IgD-negative memory B cell (primary cell): ENCODE results near the gene KSR1. TPM values are rescaled to one million over a fixed set of nuclear protein-coding genes. Genes with fewer than 3 reads are reported as not detected.
"Not testable (repeated sequence)": the region's sequence is repeated elsewhere in the genome, so short reads cannot be mapped to it uniquely, and the experiment has no call there.

Experiments used
- H3K27ac Mint-ChIP-seq, 3 donors: one replicate each; pipeline ENCODE4 v1.8.0; 2020 to 2022; ENCODE audit warnings: mild to moderate bottlenecking in 3 of 3, mixed read lengths in 3 of 3, moderate library complexity in 1 of 3
- H3K27me3 Mint-ChIP-seq: one replicate; pipeline ENCODE4 v1.8.0; 2021; ENCODE audit warnings: mixed read lengths
- H3K36me3 Mint-ChIP-seq: one replicate; pipeline ENCODE4 v1.8.0; 2020; ENCODE audit warnings: mild to moderate bottlenecking, mixed read lengths
- H3K4me1 Mint-ChIP-seq, 3 donors: one replicate each; pipeline ENCODE4 v1.8.0; 2020 to 2022; ENCODE audit warnings: mixed read lengths in 3 of 3, mild to moderate bottlenecking in 1 of 3
- H3K4me3 Mint-ChIP-seq, 4 donors: one replicate each; pipeline ENCODE4 v1.8.0; 2020 to 2022; ENCODE audit warnings: mild to moderate bottlenecking in 4 of 4, mixed read lengths in 4 of 4, moderate library complexity in 3 of 4
- H3K9me3 Mint-ChIP-seq, 3 donors: one replicate each; pipeline ENCODE4 v1.8.0; 2020 to 2021; ENCODE audit warnings: mixed read lengths in 3 of 3, mild to moderate bottlenecking in 1 of 3
- polyA plus RNA-seq: library from polyadenylated mRNA; unstranded; fragments of 300-500 nt; fragmentation: Illumina TruSeq; gene quantifications from one replicate; pipeline ENCODE4 v1.2.3, GENCODE V29; 2021

Gene KSR1
- polyA plus RNA-seq, 1 donor from 2014 or later, result 2.1 TPM

DNA sequence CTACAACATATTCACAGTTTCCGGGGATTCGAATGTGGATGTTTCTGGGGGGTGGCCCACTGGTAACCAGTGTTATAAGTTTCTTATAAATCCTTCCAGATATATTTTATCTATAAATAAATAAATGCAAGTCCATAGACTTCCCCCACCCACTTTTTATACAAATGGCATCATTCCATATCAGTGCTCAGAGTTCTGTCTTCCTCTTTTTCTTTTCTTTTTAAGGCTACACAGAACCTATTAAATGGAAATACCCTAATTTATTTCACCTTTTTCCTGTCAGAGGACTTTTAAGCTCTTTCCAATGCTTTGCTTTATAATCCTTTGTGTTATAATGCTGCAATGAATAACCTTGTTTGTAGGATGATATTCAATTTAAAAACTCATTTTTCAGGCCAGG, 178.5 kb downstream of the KSR1 start:
- peaks cover 28 to 37% (median 30%) of the 10 kb centered on the region in 3 donors for H3K4me1 Mint-ChIP-seq
- no peaks in the 10 kb centered on the region for H3K36me3 Mint-ChIP-seq
- no peaks in the 10 kb centered on the region for H3K27me3 Mint-ChIP-seq
- peak overlapping the region; percentile 94 to 98 (median 96) for H3K27ac Mint-ChIP-seq
- peak overlapping the region; percentile 33 to 88 (median 58) for H3K4me3 Mint-ChIP-seq
- H3K9me3 Mint-ChIP-seq, result no peaks in the 10 kb centered on the region

DNA sequence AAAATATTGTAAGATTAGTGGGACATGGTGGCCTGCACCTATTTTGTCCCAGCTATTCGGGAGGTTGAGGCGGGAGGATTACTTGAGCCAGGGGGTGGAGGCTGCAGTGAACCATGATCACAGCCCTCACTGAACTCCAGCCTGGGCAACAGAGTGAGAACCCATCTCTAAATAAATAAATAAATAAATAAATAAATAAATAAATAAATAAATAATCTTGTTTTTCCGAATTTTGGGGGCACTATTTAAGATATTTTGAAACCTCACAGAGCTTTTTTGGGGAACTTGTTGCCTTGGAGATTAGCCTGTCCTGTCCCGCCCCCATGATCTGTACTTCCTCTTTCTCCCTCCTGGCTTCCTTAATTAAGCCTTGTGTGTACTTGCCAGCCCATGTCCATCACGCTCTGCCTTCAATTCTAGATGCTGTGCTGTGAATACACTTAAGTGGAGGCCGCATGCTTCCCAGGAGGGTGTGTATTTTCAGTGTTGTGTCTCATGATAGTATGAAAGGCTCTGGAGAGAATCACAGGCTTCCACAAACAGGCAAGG, 179.1 kb downstream of the KSR1 start:
- H3K4me1 Mint-ChIP-seq, result peaks cover 28 to 31% (median 30%) of the 10 kb centered on the region in 3 donors
- H3K27ac Mint-ChIP-seq, result peak overlapping the region; percentile 94 to 98 (median 96)
- H3K36me3 Mint-ChIP-seq, result no peaks in the 10 kb centered on the region
- no peaks in the 10 kb centered on the region for H3K9me3 Mint-ChIP-seq
- H3K4me3 Mint-ChIP-seq, result peak overlapping the region; percentile 33 to 88 (median 66)
- no peaks in the 10 kb centered on the region for H3K27me3 Mint-ChIP-seq

DNA sequence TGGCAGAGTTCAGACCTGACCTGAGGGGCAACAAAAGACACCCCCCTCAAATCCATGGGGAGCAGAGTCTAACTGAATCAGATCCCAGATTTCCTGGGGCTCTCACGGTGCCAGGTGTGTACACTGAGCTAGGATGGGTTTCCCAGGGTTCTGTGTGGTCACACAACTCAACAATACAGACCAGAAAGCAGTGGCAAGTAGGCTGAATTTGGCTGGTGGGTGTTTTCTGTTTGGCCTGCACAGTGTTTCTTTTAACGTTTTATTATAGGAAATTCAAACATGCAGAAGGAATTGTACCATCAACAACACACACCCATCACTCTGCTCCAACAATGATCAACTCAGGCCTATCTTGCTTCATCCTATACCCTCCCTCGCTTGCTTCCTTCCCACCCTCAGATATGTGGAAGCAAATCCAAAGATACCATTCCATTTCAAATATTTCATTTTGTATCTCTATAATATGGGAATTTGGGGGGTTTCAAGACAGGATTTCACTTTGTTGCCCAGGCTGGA, 179.8 kb downstream of the KSR1 start:
- not testable (repeated sequence) for H3K9me3 Mint-ChIP-seq, H3K36me3 Mint-ChIP-seq, H3K4me3 Mint-ChIP-seq, H3K27me3 Mint-ChIP-seq
- peaks cover 24 to 27% (median 26%) of the 10 kb centered on the region in 3 donors for H3K4me1 Mint-ChIP-seq
- peak overlapping the region in 2 of 3 donors; percentile 76 to 94 for H3K27ac Mint-ChIP-seq

DNA sequence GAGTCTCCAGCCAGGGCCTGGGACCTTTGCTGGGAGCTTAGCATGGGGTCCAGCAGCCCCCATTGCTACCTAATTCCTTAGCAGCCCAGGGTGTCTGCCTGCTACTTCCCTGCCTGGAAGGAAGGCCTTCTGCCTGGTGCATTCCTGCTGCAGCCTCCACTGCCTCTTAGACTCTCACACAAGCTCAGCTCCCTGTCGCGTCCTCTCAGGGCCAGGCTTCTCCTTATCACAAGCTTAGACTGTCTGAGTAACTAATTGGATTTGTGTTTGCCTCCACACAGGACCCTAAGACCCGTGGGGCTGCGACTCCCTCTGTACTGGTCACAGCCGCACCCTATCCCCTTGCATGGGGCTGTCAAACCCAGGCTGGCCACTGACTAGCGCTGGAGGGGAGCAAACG, 181.6 kb downstream of the KSR1 start:
- not testable (repeated sequence) for H3K9me3 Mint-ChIP-seq, H3K27ac Mint-ChIP-seq, H3K27me3 Mint-ChIP-seq, H3K36me3 Mint-ChIP-seq, H3K4me3 Mint-ChIP-seq
- H3K4me1 Mint-ChIP-seq, result peaks cover 16 to 22% (median 18%) of the 10 kb centered on the region in 3 donors

DNA sequence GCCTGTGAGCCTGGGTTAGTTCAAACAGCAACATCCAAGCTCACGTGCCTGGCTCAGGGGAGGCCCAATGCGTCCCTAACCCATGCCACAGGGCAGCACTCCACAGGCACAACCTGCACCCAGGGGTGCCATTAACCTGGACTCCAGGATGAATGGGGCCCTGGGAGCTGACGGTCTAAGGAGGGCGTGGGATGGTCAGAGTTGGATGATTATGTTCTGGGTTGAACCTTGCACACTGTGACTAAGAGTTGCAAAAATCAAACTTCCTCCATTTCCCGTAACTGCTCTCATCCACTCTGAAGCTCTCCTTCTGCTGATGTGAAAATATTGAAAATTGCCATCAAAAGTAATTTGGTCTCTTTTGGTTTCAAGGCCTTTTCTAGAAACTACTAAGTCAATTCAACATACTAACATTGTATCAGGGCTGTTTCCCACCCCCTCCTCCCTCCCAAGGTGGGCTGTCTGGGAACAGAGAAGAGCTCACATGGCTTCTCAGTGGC, 182.2 kb downstream of the KSR1 start:
- not testable (repeated sequence) for H3K36me3 Mint-ChIP-seq, H3K27me3 Mint-ChIP-seq, H3K4me3 Mint-ChIP-seq, H3K27ac Mint-ChIP-seq, H3K9me3 Mint-ChIP-seq
- H3K4me1 Mint-ChIP-seq, result peaks cover 16 to 20% (median 17%) of the 10 kb centered on the region in 3 donors

DNA sequence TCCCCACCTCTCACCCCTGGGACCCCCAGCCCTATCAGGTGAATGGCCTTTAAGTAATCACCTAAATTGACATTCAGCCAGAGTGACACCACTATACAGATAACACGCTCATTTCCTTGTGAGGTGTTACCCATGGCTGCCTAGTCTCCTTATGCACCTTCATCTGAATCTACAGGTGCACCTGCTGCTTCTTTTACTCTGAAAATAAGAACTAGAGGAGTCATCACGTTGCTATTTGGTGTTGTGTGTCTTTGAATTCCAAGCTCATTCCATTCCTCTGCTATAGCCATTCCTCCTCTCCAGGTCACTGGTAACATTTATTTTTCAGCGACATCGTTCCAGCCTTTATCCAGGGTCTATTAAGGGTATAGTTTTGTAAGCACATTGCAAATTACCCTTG, 184.5 kb downstream of the KSR1 start:
- no peaks in the 10 kb centered on the region for H3K27me3 Mint-ChIP-seq
- no peaks in the 10 kb centered on the region for H3K9me3 Mint-ChIP-seq
- H3K27ac Mint-ChIP-seq, result no peak overlapping the region
- no peak overlapping the region for H3K4me3 Mint-ChIP-seq
- H3K36me3 Mint-ChIP-seq, result no peaks in the 10 kb centered on the region
- peaks cover 0 to 4% (median 2%) of the 10 kb centered on the region in 3 donors for H3K4me1 Mint-ChIP-seq

DNA sequence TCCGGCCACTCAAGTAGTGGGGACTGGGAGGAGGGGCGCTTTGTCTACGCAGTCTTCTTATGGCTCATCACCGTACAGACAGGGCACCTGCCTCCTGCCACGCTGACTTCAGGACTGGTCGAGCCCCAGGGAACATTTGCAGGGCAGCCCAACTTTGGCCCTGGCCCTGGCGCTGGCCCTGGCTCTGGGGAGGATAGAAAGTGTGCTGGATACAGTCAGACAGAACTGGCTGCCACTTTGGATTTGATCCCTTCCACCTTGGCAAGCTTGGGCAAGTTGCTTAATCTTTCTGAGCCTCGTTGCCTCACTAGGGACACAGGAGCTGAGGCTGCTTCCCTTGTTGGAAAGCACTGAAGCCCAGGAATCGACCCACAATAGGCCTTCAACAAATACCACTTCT, 188.3 kb downstream of the KSR1 start:
- Mint-ChIP-seq H3K36me3 (no peaks in the 10 kb centered on the region), H3K9me3 (no peaks in the 10 kb centered on the region), H3K4me1 (no peaks in the 10 kb centered on the region), H3K27ac (peak overlapping the region in 1 of 3 donors; percentile 23), H3K27me3 (no peaks in the 10 kb centered on the region), H3K4me3 (no peak overlapping the region)

DNA sequence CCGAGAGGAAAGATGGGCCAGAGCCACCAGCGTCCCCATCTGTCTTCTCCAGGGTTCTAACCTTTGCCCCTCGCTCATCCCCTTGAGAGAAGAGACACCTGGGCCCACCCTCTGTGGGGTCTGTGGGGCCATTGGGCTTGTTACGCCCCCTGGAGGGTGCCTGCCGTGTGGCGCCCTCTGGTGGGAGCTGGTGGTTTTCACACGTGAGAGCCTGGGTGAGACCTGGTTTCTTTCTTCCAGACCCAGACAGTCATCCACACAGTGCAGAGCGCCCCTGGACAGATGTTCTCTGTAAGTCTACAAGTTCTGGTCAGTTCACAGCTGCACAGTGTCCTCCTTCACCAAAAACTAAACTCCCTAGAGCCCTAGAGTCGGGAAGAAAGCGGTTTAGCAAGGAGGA, 189.4 kb downstream of the KSR1 start:
- H3K4me3 Mint-ChIP-seq, H3K27ac Mint-ChIP-seq, H3K4me1 Mint-ChIP-seq, H3K9me3 Mint-ChIP-seq, H3K36me3 Mint-ChIP-seq, H3K27me3 Mint-ChIP-seq: not testable (repeated sequence)

DNA sequence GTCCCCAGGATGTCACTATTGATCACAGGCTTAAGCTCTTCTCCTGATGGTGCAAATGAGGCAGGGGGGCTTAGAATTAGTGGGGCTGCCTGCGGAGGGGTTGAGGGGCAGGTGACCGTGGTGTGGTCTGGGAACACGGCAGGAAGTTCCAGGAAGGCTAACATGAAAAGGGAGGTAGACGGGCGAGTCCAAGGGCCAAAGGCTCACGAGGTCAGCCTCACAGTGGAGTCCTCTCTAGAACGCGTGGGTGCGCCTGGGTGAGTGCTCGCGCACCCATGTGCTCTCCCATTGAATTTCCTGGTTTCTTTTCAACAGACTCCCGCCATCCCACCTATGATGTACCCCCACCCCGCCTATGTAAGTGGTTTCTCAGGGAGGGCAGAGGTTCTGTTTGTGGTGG, 190.0 kb downstream of the KSR1 start:
- Mint-ChIP-seq H3K4me3 (no peak overlapping the region), H3K4me1 (peaks cover 0 to under 1% (median 0%) of the 10 kb centered on the region in 3 donors), H3K27ac (no peak overlapping the region), H3K9me3 (no peaks in the 10 kb centered on the region), H3K27me3 (no peaks in the 10 kb centered on the region), H3K36me3 (no peaks in the 10 kb centered on the region)

DNA sequence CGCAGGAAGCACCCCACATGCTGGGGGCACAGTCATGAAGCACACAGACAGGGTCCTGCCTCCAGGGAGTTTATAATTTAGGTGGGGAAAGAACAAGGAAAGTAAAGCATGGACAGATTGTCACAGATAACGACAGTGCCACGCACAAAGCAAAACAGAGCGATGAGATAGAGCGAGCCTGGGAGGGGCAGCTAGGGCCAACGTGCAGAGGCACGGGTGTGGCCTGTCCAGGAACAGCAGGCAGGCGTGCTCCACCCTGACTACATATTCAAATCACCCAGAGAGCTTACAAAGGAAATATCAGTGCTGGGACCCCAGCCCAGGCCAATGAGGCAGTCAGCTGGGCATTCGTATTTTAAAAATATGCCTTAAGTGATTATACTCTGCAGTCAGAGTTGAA, 191.5 kb downstream of the KSR1 start:
- Mint-ChIP-seq H3K36me3 (no peaks in the 10 kb centered on the region), H3K4me1 (peaks cover 0 to 5% (median 2%) of the 10 kb centered on the region in 3 donors), H3K9me3 (no peaks in the 10 kb centered on the region), H3K27ac (no peak overlapping the region), H3K4me3 (no peak overlapping the region), H3K27me3 (no peaks in the 10 kb centered on the region)

DNA sequence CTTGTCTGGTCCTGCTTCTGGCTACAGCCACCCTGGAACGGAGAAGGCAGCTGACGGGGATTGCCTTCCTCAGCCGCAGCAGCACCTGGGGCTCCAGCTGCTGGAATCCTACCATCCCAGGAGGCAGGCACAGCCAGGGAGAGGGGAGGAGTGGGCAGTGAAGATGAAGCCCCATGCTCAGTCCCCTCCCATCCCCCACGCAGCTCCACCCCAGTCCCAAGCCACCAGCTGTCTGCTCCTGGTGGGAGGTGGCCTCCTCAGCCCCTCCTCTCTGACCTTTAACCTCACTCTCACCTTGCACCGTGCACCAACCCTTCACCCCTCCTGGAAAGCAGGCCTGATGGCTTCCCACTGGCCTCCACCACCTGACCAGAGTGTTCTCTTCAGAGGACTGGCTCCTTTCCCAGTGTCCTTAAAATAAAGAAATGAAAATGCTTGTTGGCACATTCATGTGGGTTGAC, 192.9 kb downstream of the KSR1 start:
- not testable (repeated sequence) for H3K4me3 Mint-ChIP-seq, H3K9me3 Mint-ChIP-seq, H3K27me3 Mint-ChIP-seq, H3K36me3 Mint-ChIP-seq, H3K4me1 Mint-ChIP-seq, H3K27ac Mint-ChIP-seq

DNA sequence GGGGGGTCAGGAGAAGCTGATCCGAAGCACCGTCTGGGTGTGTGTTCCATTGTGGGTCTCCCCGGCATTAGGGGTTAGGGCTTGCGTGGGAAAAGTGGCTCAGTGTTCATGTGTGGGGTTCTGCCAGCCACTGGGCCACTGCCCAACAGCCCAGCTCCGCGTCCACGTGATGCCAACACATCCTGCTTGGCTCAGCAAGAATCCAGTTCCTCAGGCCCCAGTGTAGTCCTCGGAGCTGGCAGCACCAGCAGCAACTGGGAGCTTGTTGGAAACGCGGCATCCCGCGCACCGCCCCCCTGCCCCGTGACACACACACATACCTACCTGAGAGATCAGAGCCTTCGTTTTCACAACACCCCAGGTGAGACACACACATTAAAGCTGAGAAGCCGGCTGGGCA, 193.7 kb downstream of the KSR1 start:
- no peaks in the 10 kb centered on the region for H3K27me3 Mint-ChIP-seq
- no peaks in the 10 kb centered on the region for H3K9me3 Mint-ChIP-seq
- no peak overlapping the region for H3K4me3 Mint-ChIP-seq
- peaks cover 5 to 10% (median 8%) of the 10 kb centered on the region in 3 donors for H3K4me1 Mint-ChIP-seq
- no peaks in the 10 kb centered on the region for H3K36me3 Mint-ChIP-seq
- no peak overlapping the region for H3K27ac Mint-ChIP-seq

DNA sequence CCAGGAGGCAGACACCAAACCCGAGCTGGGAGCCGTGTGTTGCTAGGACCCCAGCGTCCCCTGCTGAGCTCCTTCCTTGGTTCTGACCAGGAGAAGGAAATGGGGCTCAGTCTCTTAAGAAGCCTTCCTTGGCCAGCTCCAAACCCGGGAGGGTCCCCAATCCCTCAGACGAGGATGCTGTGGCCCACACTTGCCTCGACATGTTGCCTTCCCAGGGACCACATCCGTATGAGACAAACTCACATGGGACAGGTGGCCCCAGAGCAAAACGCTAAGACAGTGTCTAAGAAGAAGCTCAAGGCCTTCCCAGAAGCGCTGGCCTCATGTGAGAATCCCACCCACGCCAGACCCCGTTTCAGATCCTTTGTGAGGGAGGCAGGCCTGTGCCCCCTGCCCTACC, 194.6 kb downstream of the KSR1 start:
- Mint-ChIP-seq H3K4me3 (no peak overlapping the region), H3K27me3 (no peaks in the 10 kb centered on the region), H3K36me3 (no peaks in the 10 kb centered on the region), H3K27ac (peak overlapping the region in 1 of 3 donors; percentile 67), H3K4me1 (peaks cover 5 to 10% (median 8%) of the 10 kb centered on the region in 3 donors), H3K9me3 (no peaks in the 10 kb centered on the region)

DNA sequence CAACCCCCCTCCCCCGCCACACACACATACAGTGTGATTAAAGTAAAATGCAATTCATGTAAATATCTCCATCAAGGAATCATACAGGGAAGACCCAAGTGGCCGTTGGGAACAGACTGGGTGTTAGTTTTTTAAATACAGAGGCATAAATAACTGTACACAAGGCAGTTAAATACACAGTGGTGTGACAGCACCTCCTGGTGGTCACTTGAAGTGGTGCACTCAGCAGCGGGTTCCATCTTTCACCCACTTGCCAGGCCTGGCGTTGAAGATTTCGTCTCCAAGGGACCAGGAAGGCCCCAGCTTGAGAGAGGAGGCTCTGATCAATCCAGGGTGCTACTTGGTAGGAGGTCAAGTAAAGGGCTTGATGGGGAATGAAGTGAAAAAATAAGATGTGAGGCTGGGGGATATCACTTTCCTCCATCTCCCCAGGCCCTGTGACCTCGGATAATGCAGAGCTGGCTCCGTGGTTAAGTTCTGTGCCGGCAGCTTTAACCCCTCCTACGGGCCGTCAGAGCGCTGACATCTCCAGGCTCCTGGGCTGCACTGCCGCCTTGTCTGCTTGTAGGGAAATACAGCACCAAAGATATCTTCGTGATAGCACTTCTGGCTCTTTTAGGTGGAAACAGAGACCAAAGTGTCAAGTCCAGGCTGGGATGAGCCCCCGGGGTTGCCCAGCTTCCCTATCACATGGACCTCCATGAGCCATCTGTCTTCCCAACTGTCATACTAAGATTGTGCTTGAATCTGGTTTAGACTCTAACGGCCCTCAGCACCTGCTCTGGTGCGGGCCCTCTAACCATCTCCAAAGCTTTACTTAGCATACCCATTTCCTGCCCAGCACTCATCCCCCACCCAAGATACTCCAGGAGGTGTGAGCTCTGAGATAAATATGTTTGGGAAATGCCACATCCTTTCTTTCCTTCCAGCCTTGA, 195.4 kb downstream of the KSR1 start:
- Mint-ChIP-seq H3K4me1 (peaks cover 5 to 10% (median 8%) of the 10 kb centered on the region in 3 donors), H3K36me3 (no peaks in the 10 kb centered on the region), H3K27me3 (no peaks in the 10 kb centered on the region), H3K9me3 (no peaks in the 10 kb centered on the region), H3K27ac (peak overlapping the region in 1 of 3 donors; percentile 67), H3K4me3 (no peak overlapping the region)

DNA sequence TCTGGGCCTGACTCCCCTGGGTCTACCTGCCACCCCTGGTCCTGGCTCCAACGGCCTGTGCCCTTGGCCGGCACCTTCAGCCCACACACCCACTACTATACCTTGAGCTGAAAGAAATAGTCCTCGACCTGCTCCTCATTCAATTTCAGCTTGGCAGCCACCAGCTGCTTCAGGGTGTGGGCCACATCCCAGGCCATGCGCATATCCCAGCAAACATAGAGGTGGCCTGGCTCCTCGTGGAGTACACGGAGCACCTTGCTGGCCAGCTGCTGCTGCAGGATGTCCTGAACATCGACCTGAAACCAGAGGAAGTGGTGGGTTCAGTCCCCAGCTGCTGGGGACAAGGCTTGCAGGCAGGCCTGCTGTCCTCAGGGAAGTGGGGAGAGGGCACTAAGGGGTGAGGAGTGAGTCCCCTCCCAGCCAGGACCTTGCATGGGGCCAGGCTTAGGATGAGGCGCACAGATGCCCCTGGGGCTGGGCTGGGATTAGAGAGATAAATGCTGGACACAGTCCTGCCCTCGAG, 197.3 kb downstream of the KSR1 start:
- not testable (repeated sequence) for H3K4me1 Mint-ChIP-seq, H3K27me3 Mint-ChIP-seq, H3K9me3 Mint-ChIP-seq, H3K36me3 Mint-ChIP-seq, H3K27ac Mint-ChIP-seq
- H3K4me3 Mint-ChIP-seq, result peak overlapping the region in 1 of 4 donors; percentile 37
